Measurements from ENCODE around the gene RTBDN.

- no peak for TF ChIP-seq SIN3A (IDR thresholded peaks at IDR 0.05; ENCODE audit: borderline replicate concordance, insufficient read depth, low read length)
- TF ChIP-seq POLR2AphosphoS5 (IDR thresholded peaks at IDR 0.05; ENCODE audit: low read depth, low read length) = no peak
- no peak for TF ChIP-seq TAF1 (IDR thresholded peaks at IDR 0.05; ENCODE audit: borderline replicate concordance, insufficient read depth, low read length)
- TF ChIP-seq REST (IDR thresholded peaks at IDR 0.05; ENCODE audit: insufficient read depth in 1 of 2, low read depth in 2 of 2, low read length in 2 of 2) = no peak
- no peak for TF ChIP-seq FOXP2 (optimal IDR thresholded peaks at IDR 0.05; ENCODE audit: borderline replicate concordance, extremely low read depth, extremely low read length, insufficient read depth)
Observed at GRCh38 chr19:12786141-12786870, 48.1 kb downstream of the RTBDN start.

All from PFSK-1 (cell line).